HepG2 (cell line): Measurements from ENCODE around the gene TBC1D19. TPM values are rescaled to one million over a fixed set of nuclear protein-coding genes. Genes with fewer than 3 reads are reported as not detected.

Experiments
- FOXM1 ChIP-seq: sonication (generic); formaldehyde crosslinking; IDR thresholded peaks from 2 replicates; pipeline ENCODE4 v1.5.0; 2020; ENCODE audit warnings: missing genetic modification reagents
- HDAC6 ChIP-seq: fragments of 200-600 bp; sonication (generic); IDR thresholded peaks from 2 replicates; pipeline ENCODE4 v1.7.0; 2017; ENCODE audit warnings: mild to moderate bottlenecking, antibody characterized with exemption, low read length, low read depth
- HNF4A ChIP-seq: sonication (generic); formaldehyde crosslinking; IDR thresholded peaks from 2 replicates; pipeline ENCODE4 v1.4.0; 2020; ENCODE audit warnings: missing genetic modification reagents
- HNRNPL ChIP-seq: fragments of 200-400 bp; formaldehyde crosslinking; IDR thresholded peaks from 2 replicates; pipeline ENCODE4 v1.6.1; 2017; ENCODE audit warnings: mild to moderate bottlenecking, low read depth, low read length
- KDM4B ChIP-seq: sonication (generic); formaldehyde crosslinking; IDR thresholded peaks from 2 replicates; pipeline ENCODE4 v1.4.0; 2020; ENCODE audit warnings: missing genetic modification reagents
- LCORL ChIP-seq, 2 experiments: fragments of 450-650 bp in 1 of 2; sonication (generic) in 1 of 2; formaldehyde crosslinking in 1 of 2; IDR thresholded peaks; 2 replicates each; pipeline versions ENCODE4 v1.5.0 to v1.6.1; 2017 to 2020; ENCODE audit warnings: antibody characterized with exemption in 1 of 2, missing genetic modification reagents in 1 of 2
- SAP130 ChIP-seq: IDR thresholded peaks from 2 replicates; pipeline ENCODE4 v1.6.1; 2016; ENCODE audit warnings: low read depth
- SIN3B ChIP-seq: fragments of 150-350 bp; IDR thresholded peaks from 2 replicates; pipeline ENCODE4 v1.6.1; 2014; ENCODE audit warnings: low read length
- SUZ12 ChIP-seq: fragments of 150-350 bp; IDR thresholded peaks from 2 replicates; pipeline ENCODE4 v1.6.1; 2014; ENCODE audit warnings: low read depth, low read length
- ZMYM4 ChIP-seq: sonication (generic); formaldehyde crosslinking; IDR thresholded peaks from 2 replicates; pipeline ENCODE4 v1.8.1; 2023; ENCODE audit warnings: mild to moderate bottlenecking, missing genetic modification reagents
- ZSCAN22 ChIP-seq: sonication (generic); formaldehyde crosslinking; IDR thresholded peaks from 2 replicates; pipeline ENCODE4 v1.4.0; 2020; ENCODE audit warnings: mild to moderate bottlenecking, missing genetic modification reagents
- polyA plus RNA-seq, 8 experiments: library from polyadenylated mRNA; depleted of rRNA in 3 of 8; stranded (reverse) in 7 of 8; unstranded in 1 of 8; fragments of >200 nt; fragmentation: Illumina TruSeq in 4 of 8; extraction: Trizol in 4 of 8; gene quantifications; 2 replicates each; pipeline versions ENCODE4 v1.2.1 to v1.2.3, GENCODE V29; 2011 to 2016; ENCODE audit warnings: low read depth in 4 of 8, missing spikeins in 1 of 8, mixed read lengths in 1 of 8; ENCODE audit not compliant: insufficient read depth in 1 of 8
- total RNA-seq, 5 experiments: library from RNA; depleted of rRNA; stranded (reverse); fragments of >200 nt; fragmentation: Illumina TruSeq; extraction: Trizol; gene quantifications; 2 replicates each; pipeline ENCODE4 v1.2.3, GENCODE V29; 2016; ENCODE audit warnings: low read depth in 1 of 5
- TF ChIP-seq, protein P1 (sequence below), 2 experiments: fragments of 450-650 bp in 1 of 2; sonication (generic) in 1 of 2; formaldehyde crosslinking; IDR thresholded peaks; 2 replicates each; pipeline versions ENCODE4 v1.5.0 to v1.8.0; 2020 to 2022; ENCODE audit warnings: mild to moderate bottlenecking in 1 of 2, missing genetic modification reagents in 1 of 2
- TF ChIP-seq, protein P2 (sequence below): sonication (generic); formaldehyde crosslinking; IDR thresholded peaks from 2 replicates; pipeline ENCODE4 v1.4.0; 2020; ENCODE audit warnings: mild to moderate bottlenecking, missing genetic modification reagents
- TF ChIP-seq, protein P3 (sequence below): sonication (generic); formaldehyde crosslinking; IDR thresholded peaks from 2 replicates; pipeline ENCODE4 v1.8.0; 2022; ENCODE audit warnings: mild to moderate bottlenecking, missing genetic modification reagents, borderline replicate concordance
- TF ChIP-seq, protein P4 (sequence below): sonication (generic); formaldehyde crosslinking; IDR thresholded peaks from 2 replicates; pipeline ENCODE4 v1.8.0; 2022; ENCODE audit warnings: mild to moderate bottlenecking, missing genetic modification reagents; ENCODE audit not compliant: insufficient replicate concordance
- TF ChIP-seq, protein P5 (sequence below): sonication (generic); formaldehyde crosslinking; IDR thresholded peaks from 2 replicates; pipeline ENCODE4 v1.4.0; 2020; ENCODE audit warnings: mild to moderate bottlenecking, low read depth, missing genetic modification reagents
- TF ChIP-seq, protein P6 (sequence below): sonication (generic); formaldehyde crosslinking; IDR thresholded peaks from 2 replicates; pipeline ENCODE4 v1.5.0; 2020; ENCODE audit warnings: missing genetic modification reagents
- TF ChIP-seq, protein P7 (sequence below): sonication (generic); formaldehyde crosslinking; IDR thresholded peaks from 2 replicates; pipeline ENCODE4 v1.4.0; 2020; ENCODE audit warnings: missing genetic modification reagents
- TF ChIP-seq, protein P8 (sequence below): fragments of 450-650 bp; IDR thresholded peaks from 2 replicates; pipeline ENCODE4 v1.6.1; 2016

Gene TBC1D19
- total and polyA plus RNA-seq, 2 of the 13 experiments (the other 11 are each of a cell fraction or from before 2014, with no cell fraction given) = 1.6 to 3.5 TPM

DNA sequence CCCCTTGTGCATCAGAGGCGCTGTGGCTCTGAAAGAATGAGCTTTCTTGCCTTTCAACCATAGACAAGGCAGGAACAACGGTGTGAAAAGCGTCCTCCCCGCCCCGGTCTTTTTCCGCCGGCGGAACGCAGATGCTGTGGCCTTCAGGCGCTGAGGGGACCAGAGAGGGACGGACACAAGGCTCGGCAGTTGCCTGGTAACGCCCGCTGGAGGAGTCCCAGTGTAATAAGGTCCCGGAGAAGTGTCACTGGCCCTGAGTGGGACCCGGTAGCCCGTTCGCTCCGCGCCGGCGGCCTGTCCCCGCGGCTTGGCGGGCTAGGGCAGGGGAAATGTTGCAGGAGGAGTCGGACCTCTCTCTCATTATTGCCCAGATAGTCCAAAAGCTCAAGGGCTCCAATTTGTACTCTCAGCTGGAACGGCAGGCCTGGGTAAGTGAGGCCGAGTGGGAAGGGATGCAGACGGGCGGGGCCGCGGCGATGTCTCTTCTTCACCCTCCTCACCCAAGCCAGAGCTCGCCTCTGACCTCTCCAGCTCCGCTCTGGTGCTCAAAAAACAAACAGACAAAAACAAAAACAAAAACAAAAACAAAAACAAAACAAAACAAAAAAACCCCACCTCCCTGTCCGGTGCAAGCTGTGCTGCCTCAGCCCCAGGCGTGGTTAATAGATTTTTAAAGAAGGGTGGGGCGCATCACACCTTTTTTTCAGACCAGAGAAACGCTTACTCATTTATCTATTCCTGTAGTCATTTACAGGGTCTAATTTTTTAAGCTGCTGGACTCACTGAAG, at the start of gene TBC1D19 (continued):
- TF ChIP-seq LCORL (IDR thresholded peaks at IDR 0.05) (no peak), LCORL (CRISPR knock-in tag; IDR thresholded peaks at IDR 0.05) (peak; percentile 63; the same call in 1 of the 2 replicates), KDM4B (no peak), ZMYM4 (peak; percentile 97), HNRNPL (no peak), ZSCAN22 (no peak), FOXM1 (CRISPR knock-in tag) (no peak), HNF4A (CRISPR knock-in tag) (peak; percentile 52), SUZ12 (peak; percentile 25; the same call in 1 of the 2 replicates), SAP130 (CRISPR knock-in tag) (peak; percentile 94), HDAC6 (no peak), SIN3B (peak; percentile 87)
- TF ChIP-seq, protein P1, sequence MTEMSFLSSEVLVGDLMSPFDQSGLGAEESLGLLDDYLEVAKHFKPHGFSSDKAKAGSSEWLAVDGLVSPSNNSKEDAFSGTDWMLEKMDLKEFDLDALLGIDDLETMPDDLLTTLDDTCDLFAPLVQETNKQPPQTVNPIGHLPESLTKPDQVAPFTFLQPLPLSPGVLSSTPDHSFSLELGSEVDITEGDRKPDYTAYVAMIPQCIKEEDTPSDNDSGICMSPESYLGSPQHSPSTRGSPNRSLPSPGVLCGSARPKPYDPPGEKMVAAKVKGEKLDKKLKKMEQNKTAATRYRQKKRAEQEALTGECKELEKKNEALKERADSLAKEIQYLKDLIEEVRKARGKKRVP (CRISPR knock-in tag; IDR thresholded peaks at IDR 0.05) = peak in 1 of 2 experiments; percentile 59; a peak in 1 of 4 replicates
- TF ChIP-seq, protein P2, sequence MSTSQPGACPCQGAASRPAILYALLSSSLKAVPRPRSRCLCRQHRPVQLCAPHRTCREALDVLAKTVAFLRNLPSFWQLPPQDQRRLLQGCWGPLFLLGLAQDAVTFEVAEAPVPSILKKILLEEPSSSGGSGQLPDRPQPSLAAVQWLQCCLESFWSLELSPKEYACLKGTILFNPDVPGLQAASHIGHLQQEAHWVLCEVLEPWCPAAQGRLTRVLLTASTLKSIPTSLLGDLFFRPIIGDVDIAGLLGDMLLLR (CRISPR knock-in tag) = no peak
- TF ChIP-seq, protein P3, sequence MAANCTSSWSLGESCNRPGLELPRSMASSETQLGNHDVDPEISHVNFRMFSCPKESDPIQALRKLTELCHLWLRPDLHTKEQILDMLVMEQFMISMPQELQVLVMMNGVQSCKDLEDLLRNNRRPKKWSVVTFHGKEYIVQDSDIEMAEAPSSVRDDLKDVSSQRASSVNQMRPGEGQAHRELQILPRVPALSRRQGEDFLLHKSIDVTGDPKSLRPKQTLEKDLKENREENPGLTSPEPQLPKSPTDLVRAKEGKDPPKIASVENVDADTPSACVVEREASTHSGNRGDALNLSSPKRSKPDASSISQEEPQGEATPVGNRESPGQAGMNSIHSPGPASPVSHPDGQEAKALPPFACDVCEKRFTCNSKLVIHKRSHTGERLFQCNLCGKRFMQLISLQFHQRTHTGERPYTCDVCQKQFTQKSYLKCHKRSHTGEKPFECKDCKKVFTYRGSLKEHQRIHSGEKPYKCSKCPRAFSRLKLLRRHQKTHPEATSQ = no peak
- TF ChIP-seq, protein P4, sequence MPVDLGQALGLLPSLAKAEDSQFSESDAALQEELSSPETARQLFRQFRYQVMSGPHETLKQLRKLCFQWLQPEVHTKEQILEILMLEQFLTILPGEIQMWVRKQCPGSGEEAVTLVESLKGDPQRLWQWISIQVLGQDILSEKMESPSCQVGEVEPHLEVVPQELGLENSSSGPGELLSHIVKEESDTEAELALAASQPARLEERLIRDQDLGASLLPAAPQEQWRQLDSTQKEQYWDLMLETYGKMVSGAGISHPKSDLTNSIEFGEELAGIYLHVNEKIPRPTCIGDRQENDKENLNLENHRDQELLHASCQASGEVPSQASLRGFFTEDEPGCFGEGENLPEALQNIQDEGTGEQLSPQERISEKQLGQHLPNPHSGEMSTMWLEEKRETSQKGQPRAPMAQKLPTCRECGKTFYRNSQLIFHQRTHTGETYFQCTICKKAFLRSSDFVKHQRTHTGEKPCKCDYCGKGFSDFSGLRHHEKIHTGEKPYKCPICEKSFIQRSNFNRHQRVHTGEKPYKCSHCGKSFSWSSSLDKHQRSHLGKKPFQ = no peak
- TF ChIP-seq, protein P5, sequence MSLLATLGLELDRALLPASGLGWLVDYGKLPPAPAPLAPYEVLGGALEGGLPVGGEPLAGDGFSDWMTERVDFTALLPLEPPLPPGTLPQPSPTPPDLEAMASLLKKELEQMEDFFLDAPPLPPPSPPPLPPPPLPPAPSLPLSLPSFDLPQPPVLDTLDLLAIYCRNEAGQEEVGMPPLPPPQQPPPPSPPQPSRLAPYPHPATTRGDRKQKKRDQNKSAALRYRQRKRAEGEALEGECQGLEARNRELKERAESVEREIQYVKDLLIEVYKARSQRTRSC = no peak
- TF ChIP-seq, protein P6, sequence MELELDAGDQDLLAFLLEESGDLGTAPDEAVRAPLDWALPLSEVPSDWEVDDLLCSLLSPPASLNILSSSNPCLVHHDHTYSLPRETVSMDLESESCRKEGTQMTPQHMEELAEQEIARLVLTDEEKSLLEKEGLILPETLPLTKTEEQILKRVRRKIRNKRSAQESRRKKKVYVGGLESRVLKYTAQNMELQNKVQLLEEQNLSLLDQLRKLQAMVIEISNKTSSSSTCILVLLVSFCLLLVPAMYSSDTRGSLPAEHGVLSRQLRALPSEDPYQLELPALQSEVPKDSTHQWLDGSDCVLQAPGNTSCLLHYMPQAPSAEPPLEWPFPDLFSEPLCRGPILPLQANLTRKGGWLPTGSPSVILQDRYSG (CRISPR knock-in tag) = no peak
- TF ChIP-seq, protein P7, sequence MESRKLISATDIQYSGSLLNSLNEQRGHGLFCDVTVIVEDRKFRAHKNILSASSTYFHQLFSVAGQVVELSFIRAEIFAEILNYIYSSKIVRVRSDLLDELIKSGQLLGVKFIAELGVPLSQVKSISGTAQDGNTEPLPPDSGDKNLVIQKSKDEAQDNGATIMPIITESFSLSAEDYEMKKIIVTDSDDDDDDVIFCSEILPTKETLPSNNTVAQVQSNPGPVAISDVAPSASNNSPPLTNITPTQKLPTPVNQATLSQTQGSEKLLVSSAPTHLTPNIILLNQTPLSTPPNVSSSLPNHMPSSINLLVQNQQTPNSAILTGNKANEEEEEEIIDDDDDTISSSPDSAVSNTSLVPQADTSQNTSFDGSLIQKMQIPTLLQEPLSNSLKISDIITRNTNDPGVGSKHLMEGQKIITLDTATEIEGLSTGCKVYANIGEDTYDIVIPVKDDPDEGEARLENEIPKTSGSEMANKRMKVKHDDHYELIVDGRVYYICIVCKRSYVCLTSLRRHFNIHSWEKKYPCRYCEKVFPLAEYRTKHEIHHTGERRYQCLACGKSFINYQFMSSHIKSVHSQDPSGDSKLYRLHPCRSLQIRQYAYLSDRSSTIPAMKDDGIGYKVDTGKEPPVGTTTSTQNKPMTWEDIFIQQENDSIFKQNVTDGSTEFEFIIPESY (CRISPR knock-in tag) = peak; percentile 72
- TF ChIP-seq, protein P8, sequence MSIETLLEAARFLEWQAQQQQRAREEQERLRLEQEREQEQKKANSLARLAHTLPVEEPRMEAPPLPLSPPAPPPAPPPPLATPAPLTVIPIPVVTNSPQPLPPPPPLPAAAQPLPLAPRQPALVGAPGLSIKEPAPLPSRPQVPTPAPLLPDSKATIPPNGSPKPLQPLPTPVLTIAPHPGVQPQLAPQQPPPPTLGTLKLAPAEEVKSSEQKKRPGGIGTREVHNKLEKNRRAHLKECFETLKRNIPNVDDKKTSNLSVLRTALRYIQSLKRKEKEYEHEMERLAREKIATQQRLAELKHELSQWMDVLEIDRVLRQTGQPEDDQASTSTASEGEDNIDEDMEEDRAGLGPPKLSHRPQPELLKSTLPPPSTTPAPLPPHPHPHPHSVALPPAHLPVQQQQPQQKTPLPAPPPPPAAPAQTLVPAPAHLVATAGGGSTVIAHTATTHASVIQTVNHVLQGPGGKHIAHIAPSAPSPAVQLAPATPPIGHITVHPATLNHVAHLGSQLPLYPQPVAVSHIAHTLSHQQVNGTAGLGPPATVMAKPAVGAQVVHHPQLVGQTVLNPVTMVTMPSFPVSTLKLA = no peak
